HUES48 (cell line): ENCODE measurements around the gene CEP131.

Experiments
- H3K27ac ChIP-seq: one replicate; pipeline ENCODE4 v1.7.0; 2013; ENCODE audit warnings: low read depth, low read length, inconsistent platforms
- H3K27me3 ChIP-seq: 2 replicates; pipeline ENCODE4 v1.6.1; 2013; ENCODE audit warnings: mild to moderate bottlenecking, low read length; ENCODE audit not compliant: control insufficient read depth, insufficient read depth
- H3K36me3 ChIP-seq: 2 replicates; pipeline ENCODE4 v1.6.1; 2013; ENCODE audit warnings: low read length; ENCODE audit not compliant: control insufficient read depth, insufficient read depth
- H3K4me1 ChIP-seq: 2 replicates; pipeline ENCODE4 v1.6.1; 2013; ENCODE audit warnings: mild to moderate bottlenecking, low read length; ENCODE audit not compliant: control insufficient read depth, insufficient read depth
- H3K4me3 ChIP-seq: 2 replicates; pipeline ENCODE4 v1.5.1; 2013; ENCODE audit warnings: mild to moderate bottlenecking, low read depth, low read length
- H3K9ac ChIP-seq: 2 replicates; pipeline ENCODE4 v1.6.1; 2013; ENCODE audit warnings: mild to moderate bottlenecking, low read depth, low read length, moderate library complexity
- H3K9me3 ChIP-seq: 2 replicates; pipeline ENCODE4 v1.6.1; 2013; ENCODE audit warnings: low read length; ENCODE audit not compliant: control insufficient read depth, insufficient read depth

The CEP131 gene

DNA sequence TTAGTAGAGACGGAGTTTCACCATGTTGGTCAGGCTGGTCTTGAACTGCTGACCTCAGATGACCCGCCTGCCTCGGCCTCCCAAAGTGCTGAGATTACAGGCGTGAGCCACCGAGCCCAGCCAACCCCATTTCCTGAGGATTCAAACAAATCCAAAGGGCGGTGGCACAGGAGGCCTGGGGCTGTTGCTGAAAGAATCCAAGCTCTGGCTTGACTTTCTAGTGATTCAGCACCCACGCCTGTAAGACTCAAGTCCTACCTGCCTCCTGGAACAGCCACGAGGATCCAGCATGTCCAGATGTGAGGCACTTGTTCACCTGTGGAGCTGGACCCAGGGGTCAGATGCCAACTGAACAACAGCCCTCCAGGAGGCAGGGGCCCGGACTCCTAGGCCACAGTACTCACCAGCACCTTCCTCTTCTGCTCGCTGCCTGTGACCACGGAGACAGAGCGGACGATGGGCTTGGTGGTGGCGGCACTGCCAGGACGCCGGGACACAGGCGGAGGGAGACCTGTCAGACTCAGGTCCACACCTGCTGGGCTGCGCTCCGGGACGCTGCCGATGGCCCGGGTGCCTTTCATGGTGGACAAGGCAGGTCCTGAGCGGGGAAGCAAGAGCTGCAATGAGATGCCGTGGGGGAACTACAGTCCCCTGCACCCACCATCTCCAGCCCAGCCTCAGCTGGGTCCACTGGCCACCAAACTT, 3.1 kb downstream of the CEP131 start:
- Histone ChIP-seq H3K36me3 (peaks cover 20% of the 10 kb centered on the region), H3K27ac (no peak overlapping the region), H3K4me1 (peaks cover 16% of the 10 kb centered on the region), H3K9me3 (no peaks in the 10 kb centered on the region), H3K4me3 (no peak overlapping the region), H3K27me3 (no peaks in the 10 kb centered on the region; the same call in 1 of the 2 replicates), H3K9ac (no peak overlapping the region)

- Histone ChIP-seq H3K9ac (no peak overlapping the region), H3K9me3 (no peaks in the 10 kb centered on the region), H3K4me1 (peaks cover 16% of the 10 kb centered on the region), H3K27me3 (no peaks in the 10 kb centered on the region; the same call in 1 of the 2 replicates), H3K4me3 (no peak overlapping the region), H3K27ac (no peak overlapping the region), H3K36me3 (peaks cover 20% of the 10 kb centered on the region)
Observed at GRCh38 chr17:81218991-81219390, 3.8 kb downstream of the CEP131 start.

DNA sequence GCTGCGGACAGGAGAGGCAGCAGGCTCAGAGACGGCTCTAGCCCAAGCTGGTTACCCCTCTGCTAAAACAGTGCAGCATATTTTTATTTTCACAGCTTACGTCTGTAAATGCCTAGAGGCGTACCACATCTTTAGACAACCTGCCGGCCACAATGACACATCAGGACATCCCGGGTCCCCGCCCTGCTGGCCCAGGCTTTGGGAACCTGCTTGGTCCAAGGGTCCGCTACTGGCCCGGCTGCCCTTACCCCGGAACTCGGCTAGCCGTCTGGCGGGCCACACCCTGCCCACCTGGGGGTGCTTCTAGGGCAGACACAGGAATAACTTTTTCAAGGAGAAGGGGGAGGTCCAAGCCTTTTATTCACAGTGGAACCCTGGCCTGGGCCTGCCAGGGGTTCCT, 4.3 kb downstream of the CEP131 start:
- peaks cover 20% of the 10 kb centered on the region for H3K36me3 ChIP-seq
- H3K27ac ChIP-seq = no peak overlapping the region
- H3K9me3 ChIP-seq = no peaks in the 10 kb centered on the region
- H3K4me1 ChIP-seq = peaks cover 11% of the 10 kb centered on the region
- H3K4me3 ChIP-seq = no peak overlapping the region
- H3K27me3 ChIP-seq = no peaks in the 10 kb centered on the region
- no peak overlapping the region for H3K9ac ChIP-seq

GRCh38 chr17:81217491-81217890, 5.3 kb downstream of the CEP131 start:
- Histone ChIP-seq H3K36me3 (peaks cover 20% of the 10 kb centered on the region), H3K9ac (no peak overlapping the region), H3K4me1 (peaks cover 11% of the 10 kb centered on the region), H3K27ac (no peak overlapping the region), H3K27me3 (no peaks in the 10 kb centered on the region), H3K9me3 (no peaks in the 10 kb centered on the region), H3K4me3 (no peak overlapping the region)

- Histone ChIP-seq H3K36me3 (peaks cover 13% of the 10 kb centered on the region; the same call in 1 of the 2 replicates), H3K4me3 (no peak overlapping the region), H3K27me3 (no peaks in the 10 kb centered on the region), H3K9ac (no peak overlapping the region), H3K4me1 (no peaks in the 10 kb centered on the region), H3K27ac (no peak overlapping the region), H3K9me3 (no peaks in the 10 kb centered on the region)
Observed at GRCh38 chr17:81213978-81214377, 8.8 kb downstream of the CEP131 start.

DNA sequence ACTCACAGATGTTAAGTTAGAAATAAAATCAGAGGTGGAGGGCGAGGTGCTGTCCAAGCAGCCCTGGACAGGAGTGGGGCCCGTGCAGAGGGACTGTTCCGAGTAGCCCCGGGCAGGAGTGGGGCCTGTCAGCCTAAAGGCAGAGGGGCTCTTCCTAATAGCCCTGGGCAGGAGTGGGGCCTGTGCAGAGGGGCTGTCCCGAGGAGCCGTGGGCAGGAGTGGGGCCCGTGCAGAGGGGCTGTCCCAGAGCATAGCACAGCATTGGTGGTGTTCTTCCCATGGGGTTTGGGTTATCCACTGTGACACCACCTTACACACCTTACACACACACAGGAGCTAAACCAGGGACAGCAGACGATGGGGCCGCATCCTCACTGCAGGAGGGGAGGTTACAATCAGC, 10.4 kb downstream of the CEP131 start:
- H3K27ac ChIP-seq = no peak overlapping the region
- H3K9me3 ChIP-seq = no peaks in the 10 kb centered on the region
- H3K4me1 ChIP-seq = no peaks in the 10 kb centered on the region
- no peak overlapping the region for H3K9ac ChIP-seq
- no peak overlapping the region for H3K4me3 ChIP-seq
- peaks cover 15% of the 10 kb centered on the region; the same call in 1 of the 2 replicates for H3K36me3 ChIP-seq
- H3K27me3 ChIP-seq = no peaks in the 10 kb centered on the region

DNA sequence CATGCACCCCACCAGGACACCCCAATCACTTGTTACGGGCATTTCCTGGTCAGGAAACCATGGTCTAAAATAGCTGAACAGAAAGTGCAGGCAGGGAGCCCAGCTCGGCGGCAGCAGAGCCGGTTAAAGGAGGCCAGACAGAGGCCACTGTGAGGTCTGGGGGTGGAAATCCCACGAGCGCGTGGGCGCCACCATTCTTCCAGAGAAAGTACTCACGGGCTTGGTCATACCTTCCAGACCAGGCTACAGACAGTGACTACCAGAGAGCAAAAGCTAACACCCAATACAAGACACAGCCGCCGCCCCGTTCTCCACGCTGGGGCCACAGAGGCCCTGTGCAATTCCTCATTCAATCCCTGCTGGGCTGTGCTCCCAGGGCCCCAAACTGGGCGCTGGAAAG, 11.9 kb downstream of the CEP131 start:
- Histone ChIP-seq H3K36me3 (peaks cover 14% of the 10 kb centered on the region), H3K27me3 (no peaks in the 10 kb centered on the region), H3K4me1 (no peaks in the 10 kb centered on the region), H3K9ac (no peak overlapping the region), H3K27ac (no peak overlapping the region), H3K4me3 (no peak overlapping the region), H3K9me3 (no peaks in the 10 kb centered on the region)

- Histone ChIP-seq H3K4me3 (no peak overlapping the region), H3K27ac (no peak overlapping the region), H3K36me3 (peaks cover 16% of the 10 kb centered on the region), H3K9ac (no peak overlapping the region), H3K4me1 (no peaks in the 10 kb centered on the region), H3K27me3 (no peaks in the 10 kb centered on the region), H3K9me3 (no peaks in the 10 kb centered on the region)
Observed at GRCh38 chr17:81210466-81210865, 12.3 kb downstream of the CEP131 start.

- Histone ChIP-seq H3K36me3 (peaks cover 21% of the 10 kb centered on the region), H3K27ac (no peak overlapping the region), H3K9ac (no peak overlapping the region), H3K9me3 (no peaks in the 10 kb centered on the region), H3K4me3 (no peak overlapping the region), H3K4me1 (no peaks in the 10 kb centered on the region), H3K27me3 (no peaks in the 10 kb centered on the region)
Observed at GRCh38 chr17:81209141-81209540, 13.6 kb downstream of the CEP131 start.

DNA sequence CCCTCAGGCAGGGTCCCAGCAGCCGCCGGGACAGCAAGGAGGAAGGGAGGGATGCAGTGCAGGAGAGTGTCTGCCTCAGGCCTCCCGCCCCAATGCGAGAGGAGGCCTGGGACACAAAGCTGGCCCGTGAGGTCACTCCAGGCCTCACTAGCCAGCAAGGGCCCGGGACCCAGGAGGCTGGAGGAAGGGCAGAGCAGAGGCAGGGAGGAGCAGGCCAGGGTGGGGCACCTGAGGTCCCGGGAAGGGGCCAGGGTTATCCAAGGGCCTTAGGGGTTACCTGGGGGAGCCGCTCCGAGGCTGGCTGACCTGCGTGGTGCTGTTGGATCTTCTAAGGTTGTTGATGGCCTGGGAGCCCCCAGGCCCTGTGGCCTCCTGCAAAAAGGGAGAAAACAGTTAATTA, 14.1 kb downstream of the CEP131 start:
- H3K9me3 ChIP-seq = no peaks in the 10 kb centered on the region
- H3K27me3 ChIP-seq = no peaks in the 10 kb centered on the region
- no peak overlapping the region for H3K9ac ChIP-seq
- H3K27ac ChIP-seq = no peak overlapping the region
- peaks cover 26% of the 10 kb centered on the region for H3K36me3 ChIP-seq
- H3K4me1 ChIP-seq = no peaks in the 10 kb centered on the region
- no peak overlapping the region for H3K4me3 ChIP-seq

- H3K27ac ChIP-seq = no peak overlapping the region
Observed at GRCh38 chr17:81207610-81208581, 14.9 kb downstream of the CEP131 start.

More at GRCh38 chr17:81207610-81208581, 14.9 kb downstream of the CEP131 start:
- no peaks in the 10 kb centered on the region for H3K27me3 ChIP-seq
- no peak overlapping the region for H3K9ac ChIP-seq
- H3K4me1 ChIP-seq = no peaks in the 10 kb centered on the region
- H3K4me3 ChIP-seq = no peak overlapping the region
- H3K36me3 ChIP-seq = peaks cover 34% of the 10 kb centered on the region
- H3K9me3 ChIP-seq = no peaks in the 10 kb centered on the region
